ENCODE data around the gene HSFX4. TPM values are rescaled to one million over a fixed set of nuclear protein-coding genes. Genes with fewer than 3 reads are reported as not detected.
"Not testable (repeated sequence)": the region's sequence is repeated elsewhere in the genome, so short reads cannot be mapped to it uniquely, and the experiment has no call there.

Gene HSFX4
- polyA plus RNA-seq, 1 experiment: not detected

DNA sequence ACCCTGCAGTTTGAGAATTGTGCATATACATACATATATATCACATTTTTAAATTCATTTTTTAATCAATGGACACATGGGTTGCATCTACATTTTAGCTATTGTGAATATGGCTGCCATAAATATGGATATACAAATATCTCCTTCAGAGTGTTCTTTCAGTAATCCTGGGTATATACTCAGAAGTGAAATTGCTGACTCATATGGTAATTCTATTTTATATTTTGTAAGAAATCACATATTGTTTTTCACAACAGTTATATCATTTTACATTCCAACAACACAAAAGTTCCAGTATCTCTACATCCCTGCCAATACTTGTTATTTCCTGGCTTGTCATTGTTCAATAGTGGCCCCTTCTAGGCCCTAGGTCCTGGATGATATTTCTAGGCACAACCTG is 20.6 kb upstream of the HSFX4 start:
- DNase-seq (ENCODE audit: low read depth): no peak
- ChIA-PET CTCF (no interaction called here), POLR2A (no interaction called here)
- Histone ChIP-seq H3K27me3 (ENCODE audit: control insufficient read depth, insufficient read depth, low read length) (no peaks in the 10 kb centered on the region), H3K36me3 (ENCODE audit: control insufficient read depth, insufficient read depth, low read length) (no peaks in the 10 kb centered on the region), H3K4me3 (ENCODE audit: low read depth, low read length) (no peak overlapping the region)
- TF ChIP-seq, protein P1, sequence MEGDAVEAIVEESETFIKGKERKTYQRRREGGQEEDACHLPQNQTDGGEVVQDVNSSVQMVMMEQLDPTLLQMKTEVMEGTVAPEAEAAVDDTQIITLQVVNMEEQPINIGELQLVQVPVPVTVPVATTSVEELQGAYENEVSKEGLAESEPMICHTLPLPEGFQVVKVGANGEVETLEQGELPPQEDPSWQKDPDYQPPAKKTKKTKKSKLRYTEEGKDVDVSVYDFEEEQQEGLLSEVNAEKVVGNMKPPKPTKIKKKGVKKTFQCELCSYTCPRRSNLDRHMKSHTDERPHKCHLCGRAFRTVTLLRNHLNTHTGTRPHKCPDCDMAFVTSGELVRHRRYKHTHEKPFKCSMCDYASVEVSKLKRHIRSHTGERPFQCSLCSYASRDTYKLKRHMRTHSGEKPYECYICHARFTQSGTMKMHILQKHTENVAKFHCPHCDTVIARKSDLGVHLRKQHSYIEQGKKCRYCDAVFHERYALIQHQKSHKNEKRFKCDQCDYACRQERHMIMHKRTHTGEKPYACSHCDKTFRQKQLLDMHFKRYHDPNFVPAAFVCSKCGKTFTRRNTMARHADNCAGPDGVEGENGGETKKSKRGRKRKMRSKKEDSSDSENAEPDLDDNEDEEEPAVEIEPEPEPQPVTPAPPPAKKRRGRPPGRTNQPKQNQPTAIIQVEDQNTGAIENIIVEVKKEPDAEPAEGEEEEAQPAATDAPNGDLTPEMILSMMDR (IDR thresholded peaks at IDR 0.05; ENCODE audit: insufficient read depth, low read depth, low read length): no peak

GRCh38 chrX:149909324-149910177 is 19.8 kb upstream of the HSFX4 start:
- ChIA-PET CTCF (no interaction called here), POLR2A (no interaction called here)
- Histone ChIP-seq H3K27me3 (ENCODE audit: control insufficient read depth, insufficient read depth, low read length) (no peaks in the 10 kb centered on the region), H3K36me3 (ENCODE audit: control insufficient read depth, insufficient read depth, low read length) (no peaks in the 10 kb centered on the region), H3K4me3 (ENCODE audit: low read depth, low read length) (no peak overlapping the region)
- DNase-seq (ENCODE audit: low read depth): no peak
- TF ChIP-seq, protein P1 (IDR thresholded peaks at IDR 0.05; ENCODE audit: insufficient read depth, low read depth, low read length): no peak

DNA sequence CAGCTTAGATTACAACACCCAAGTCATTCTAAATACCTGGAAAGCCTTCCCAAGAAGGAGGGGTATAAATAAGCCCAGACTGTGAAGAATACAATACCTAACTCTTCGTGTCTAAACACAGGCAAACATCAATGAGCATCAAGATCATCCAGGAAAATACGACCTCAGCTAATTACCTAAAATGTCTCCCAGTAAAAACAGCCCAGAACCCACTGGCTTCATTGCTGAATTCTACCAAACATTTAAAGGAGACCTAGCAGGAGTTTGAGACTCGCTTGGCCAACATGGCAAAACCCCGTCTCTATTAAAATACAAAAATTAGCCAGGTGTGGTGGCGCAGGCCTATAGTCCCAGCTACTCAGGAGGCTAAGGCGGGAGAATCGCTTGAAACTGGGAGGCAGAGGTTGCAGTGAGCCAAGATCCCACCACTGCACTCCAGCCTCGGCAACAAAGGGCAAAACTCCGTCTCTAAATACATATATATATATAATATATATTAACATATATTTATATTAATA is 19.1 kb upstream of the HSFX4 start:
- H3K4me3 ChIP-seq (ENCODE audit: low read depth, low read length): no peak overlapping the region
- TF ChIP-seq, protein P1 (IDR thresholded peaks at IDR 0.05; ENCODE audit: insufficient read depth, low read depth, low read length): no peak
- H3K36me3 ChIP-seq (ENCODE audit: control insufficient read depth, insufficient read depth, low read length): no peaks in the 10 kb centered on the region
- DNase-seq (ENCODE audit: low read depth): no peak
- CTCF ChIA-PET: no interaction called here
- no peaks in the 10 kb centered on the region for H3K27me3 ChIP-seq (ENCODE audit: control insufficient read depth, insufficient read depth, low read length)
- POLR2A ChIA-PET: no interaction called here

- Histone ChIP-seq H3K27me3 (ENCODE audit: control insufficient read depth, insufficient read depth, low read length) (no peaks in the 10 kb centered on the region), H3K4me3 (ENCODE audit: low read depth, low read length) (no peak overlapping the region), H3K36me3 (ENCODE audit: control insufficient read depth, insufficient read depth, low read length) (no peaks in the 10 kb centered on the region)
- TF ChIP-seq, protein P1 (IDR thresholded peaks at IDR 0.05; ENCODE audit: insufficient read depth, low read depth, low read length): no peak
- no peak for DNase-seq (ENCODE audit: low read depth)
- POLR2A ChIA-PET: no interaction called here
- CTCF ChIA-PET: no interaction called here
These were observed 12.5 kb upstream of the HSFX4 start for GRCh38 chrX:149916745-149917392.

DNA sequence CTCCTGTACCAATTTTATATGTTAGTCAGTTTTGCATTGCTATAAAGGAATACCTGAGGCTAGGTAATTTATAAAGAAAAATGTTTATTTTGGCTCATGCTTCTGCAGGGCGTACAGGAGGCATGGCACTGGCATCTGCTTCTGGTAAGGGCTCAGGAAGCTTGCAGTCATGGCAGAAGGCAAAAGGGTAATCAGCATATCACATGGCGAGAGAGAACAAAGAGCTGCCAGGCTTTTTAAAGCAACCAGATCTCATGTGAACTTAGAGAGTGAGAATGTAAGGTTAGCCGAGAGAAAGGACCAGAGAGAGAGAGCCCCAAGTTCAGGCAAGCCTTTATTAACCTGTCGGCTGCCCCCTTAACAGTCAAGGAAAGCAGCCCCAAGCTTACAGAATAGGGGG is 5.5 kb upstream of the HSFX4 start:
- H3K27me3 ChIP-seq (ENCODE audit: control insufficient read depth, insufficient read depth, low read length); DNase-seq (ENCODE audit: low read depth); CTCF ChIA-PET; H3K36me3 ChIP-seq (ENCODE audit: control insufficient read depth, insufficient read depth, low read length); H3K4me3 ChIP-seq (ENCODE audit: low read depth, low read length); POLR2A ChIA-PET: not testable (repeated sequence)

DNA sequence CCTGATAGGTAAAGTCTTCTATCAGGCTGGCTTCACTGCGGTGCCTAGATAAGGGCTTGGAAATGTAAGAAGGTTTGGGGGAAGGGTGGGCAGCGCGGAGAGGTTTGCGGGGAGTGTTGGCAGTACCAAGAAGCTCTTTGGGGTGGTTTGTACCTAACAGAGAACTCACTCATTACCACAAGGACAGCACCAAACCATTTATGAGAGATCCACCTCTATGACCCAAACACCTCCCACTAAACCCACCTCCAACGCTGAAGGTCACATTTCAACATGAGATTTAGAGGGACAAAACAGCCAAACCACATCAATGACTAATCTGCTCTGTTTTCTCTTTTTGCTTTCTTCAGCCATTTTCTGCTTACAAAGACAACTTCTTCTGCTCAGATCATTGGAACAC is 4.9 kb upstream of the HSFX4 start:
- H3K27me3 ChIP-seq (ENCODE audit: control insufficient read depth, insufficient read depth, low read length); POLR2A ChIA-PET; DNase-seq (ENCODE audit: low read depth); H3K36me3 ChIP-seq (ENCODE audit: control insufficient read depth, insufficient read depth, low read length); CTCF ChIA-PET; H3K4me3 ChIP-seq (ENCODE audit: low read depth, low read length): not testable (repeated sequence)

DNA sequence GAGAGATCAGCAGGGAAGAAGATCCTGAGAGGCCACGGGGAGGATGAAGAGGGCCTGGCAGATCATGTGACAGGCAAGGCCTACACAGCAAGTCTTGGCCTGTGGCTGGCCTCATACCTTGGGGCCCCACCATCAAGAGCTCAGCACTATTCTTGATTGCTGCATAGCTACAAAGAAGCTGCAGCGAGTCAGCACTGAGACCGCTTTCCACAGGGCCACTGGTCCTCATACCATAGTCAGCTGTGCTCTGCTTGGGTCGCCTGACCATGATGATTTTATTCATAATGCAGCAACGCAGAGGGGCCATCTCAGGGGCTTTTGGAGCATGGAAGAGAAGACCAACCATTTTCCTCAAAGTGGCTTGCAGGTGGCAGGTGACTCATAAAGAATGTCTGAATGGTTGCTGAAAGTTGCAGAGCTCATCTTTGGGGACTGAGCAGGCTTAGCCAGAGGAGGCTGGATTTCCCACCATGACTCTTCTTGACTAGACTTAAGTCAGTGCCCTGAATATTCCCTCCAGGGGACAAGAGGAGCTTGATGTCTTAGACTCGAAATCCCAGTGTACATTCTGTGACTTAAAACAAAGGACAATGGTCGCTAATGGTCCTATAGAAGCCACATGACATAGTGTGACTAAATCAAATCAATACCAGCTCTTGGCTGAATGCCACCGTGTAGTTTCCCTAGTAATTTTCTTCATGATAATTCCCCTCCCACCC is 2.0 kb upstream of the HSFX4 start:
- DNase-seq (ENCODE audit: low read depth); POLR2A ChIA-PET; H3K36me3 ChIP-seq (ENCODE audit: control insufficient read depth, insufficient read depth, low read length); H3K27me3 ChIP-seq (ENCODE audit: control insufficient read depth, insufficient read depth, low read length); H3K4me3 ChIP-seq (ENCODE audit: low read depth, low read length); CTCF ChIA-PET: not testable (repeated sequence)

DNA sequence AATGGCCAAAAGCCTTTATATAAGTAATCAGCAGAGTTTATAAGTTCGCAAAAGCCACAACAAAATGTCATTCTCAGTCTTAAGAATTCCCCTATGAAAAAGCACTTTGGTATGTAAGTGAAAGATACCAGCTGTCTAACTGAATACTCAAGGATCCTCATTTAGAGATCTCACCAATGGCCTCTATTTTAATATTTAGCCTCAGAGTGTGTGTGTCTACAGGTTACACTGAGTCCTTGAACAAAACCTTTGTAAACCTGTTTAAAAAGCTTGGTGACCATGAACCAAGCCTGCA is 1.5 kb upstream of the HSFX4 start:
- CTCF ChIA-PET; H3K27me3 ChIP-seq (ENCODE audit: control insufficient read depth, insufficient read depth, low read length); H3K4me3 ChIP-seq (ENCODE audit: low read depth, low read length); POLR2A ChIA-PET; H3K36me3 ChIP-seq (ENCODE audit: control insufficient read depth, insufficient read depth, low read length); DNase-seq (ENCODE audit: low read depth): not testable (repeated sequence)

DNA sequence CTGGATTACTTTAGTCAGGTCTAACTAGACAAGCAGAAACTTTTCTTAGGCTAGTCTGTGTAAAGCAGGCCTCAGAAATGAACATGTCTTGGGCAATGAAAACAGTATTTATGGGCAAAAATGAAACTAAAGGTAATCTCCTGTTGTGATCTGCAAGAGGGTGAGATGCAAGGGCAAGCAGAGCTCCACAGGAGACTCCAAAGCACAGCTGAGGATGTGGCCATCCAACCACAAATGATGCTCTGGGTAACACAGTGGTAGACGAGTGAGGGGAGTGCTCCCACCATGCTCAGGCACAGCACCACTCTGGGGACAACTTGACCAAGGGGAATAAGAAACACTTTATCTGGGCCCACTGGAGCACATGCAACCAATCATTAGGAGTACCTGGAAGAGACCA is 738 bp upstream of the HSFX4 start:
- DNase-seq (ENCODE audit: low read depth); H3K27me3 ChIP-seq (ENCODE audit: control insufficient read depth, insufficient read depth, low read length); H3K36me3 ChIP-seq (ENCODE audit: control insufficient read depth, insufficient read depth, low read length); H3K4me3 ChIP-seq (ENCODE audit: low read depth, low read length); CTCF ChIA-PET; POLR2A ChIA-PET: not testable (repeated sequence)
